Measurements from ENCODE around the gene SUGP1.

DNA sequence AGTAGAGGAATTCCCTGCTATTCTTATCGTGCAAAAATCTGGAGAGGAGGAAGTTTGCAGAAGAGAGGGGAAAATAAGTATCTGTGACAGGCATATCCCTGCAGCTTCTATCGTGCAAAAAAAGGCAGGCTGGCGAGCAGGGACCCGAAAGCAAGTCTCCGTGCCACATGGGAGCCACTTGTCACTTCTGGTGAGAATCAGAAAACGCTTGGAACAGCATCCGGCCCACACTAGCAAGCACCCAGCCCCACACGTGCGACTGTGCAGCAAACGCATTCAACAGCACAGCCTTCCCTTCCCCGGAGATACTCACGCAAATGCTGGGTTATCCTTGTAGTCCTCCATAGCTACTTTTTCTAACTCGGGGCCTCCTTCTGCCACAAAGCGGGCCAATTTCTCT lies 16.9 kb downstream of the SUGP1 start:
- TF ChIP-seq, protein P1, sequence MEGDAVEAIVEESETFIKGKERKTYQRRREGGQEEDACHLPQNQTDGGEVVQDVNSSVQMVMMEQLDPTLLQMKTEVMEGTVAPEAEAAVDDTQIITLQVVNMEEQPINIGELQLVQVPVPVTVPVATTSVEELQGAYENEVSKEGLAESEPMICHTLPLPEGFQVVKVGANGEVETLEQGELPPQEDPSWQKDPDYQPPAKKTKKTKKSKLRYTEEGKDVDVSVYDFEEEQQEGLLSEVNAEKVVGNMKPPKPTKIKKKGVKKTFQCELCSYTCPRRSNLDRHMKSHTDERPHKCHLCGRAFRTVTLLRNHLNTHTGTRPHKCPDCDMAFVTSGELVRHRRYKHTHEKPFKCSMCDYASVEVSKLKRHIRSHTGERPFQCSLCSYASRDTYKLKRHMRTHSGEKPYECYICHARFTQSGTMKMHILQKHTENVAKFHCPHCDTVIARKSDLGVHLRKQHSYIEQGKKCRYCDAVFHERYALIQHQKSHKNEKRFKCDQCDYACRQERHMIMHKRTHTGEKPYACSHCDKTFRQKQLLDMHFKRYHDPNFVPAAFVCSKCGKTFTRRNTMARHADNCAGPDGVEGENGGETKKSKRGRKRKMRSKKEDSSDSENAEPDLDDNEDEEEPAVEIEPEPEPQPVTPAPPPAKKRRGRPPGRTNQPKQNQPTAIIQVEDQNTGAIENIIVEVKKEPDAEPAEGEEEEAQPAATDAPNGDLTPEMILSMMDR (IDR thresholded peaks at IDR 0.05) = no peak
- TF ChIP-seq POLR2A (IDR thresholded peaks at IDR 0.05) = no peak

All from stomach (tissue), 4 donors.